CD14-positive monocyte (primary cell): ENCODE data around the gene MAP3K6. TPM values are rescaled to one million over a fixed set of nuclear protein-coding genes. Genes with fewer than 3 reads are reported as not detected.

Source experiments
- DNase-seq, 3 donors: peaks; one replicate each; pipeline ENCODE4 v3.0.0-alpha.2; 2011 to 2022
- H2AFZ ChIP-seq: 2 replicates; pipeline ENCODE4 v1.6.0; 2012; ENCODE audit warnings: mild to moderate bottlenecking, low read depth, low read length, inconsistent platforms; ENCODE audit not compliant: insufficient read depth, poor library complexity, severe bottlenecking
- H3K27ac ChIP-seq, 2 donors: 1 replicate in 1 of 2; 2 replicates in 1 of 2; pipeline ENCODE4 v1.5.1; 2012 to 2013; ENCODE audit warnings: low read length in 2 of 2, control low read depth in 1 of 2, inconsistent platforms in 1 of 2, low read depth in 1 of 2, mild to moderate bottlenecking in 1 of 2
- H3K27me3 ChIP-seq, 2 donors: one replicate each; pipeline versions ENCODE4 v1.6.0 to v1.6.1; 2011 to 2013; ENCODE audit warnings: low read length in 2 of 2; ENCODE audit not compliant: control insufficient read depth in 2 of 2, insufficient read depth in 2 of 2
- H3K36me3 ChIP-seq, 2 donors: replicated peaks in 1 of 2; 1 replicate in 1 of 2; 2 replicates in 1 of 2; pipeline versions ENCODE4 v1.5.1 to v1.6.1; 2012 to 2013; ENCODE audit warnings: low read length in 2 of 2, control low read depth in 1 of 2, inconsistent platforms in 1 of 2, mild to moderate bottlenecking in 1 of 2; ENCODE audit not compliant: insufficient read depth in 2 of 2, control insufficient read depth in 1 of 2
- H3K4me1 ChIP-seq, 2 donors: 1 replicate in 1 of 2; 2 replicates in 1 of 2; pipeline versions ENCODE4 v1.5.1 to v1.6.1; 2012 to 2013; ENCODE audit warnings: low read length in 2 of 2, control low read depth in 1 of 2, inconsistent platforms in 1 of 2, mild to moderate bottlenecking in 1 of 2, moderate library complexity in 1 of 2; ENCODE audit not compliant: insufficient read depth in 2 of 2, control insufficient read depth in 1 of 2
- H3K4me2 ChIP-seq: replicated peaks from 2 replicates; pipeline ENCODE3; 2012; ENCODE audit warnings: low read length, moderate library complexity, mild to moderate bottlenecking; ENCODE audit not compliant: poor library complexity, severe bottlenecking; ENCODE audit errors: extremely low read depth
- H3K4me3 ChIP-seq, 3 experiments: fragments of 200-600 bp in 1 of 3; sonication (generic) in 1 of 3; replicated peaks in 1 of 3; 1 replicate in 2 of 3; 2 replicates in 1 of 3; pipeline ENCODE4 v1.5.1; 2011 to 2013; ENCODE audit warnings: low read length in 3 of 3, mild to moderate bottlenecking in 3 of 3, control low read depth in 2 of 3, low read depth in 2 of 3, inconsistent platforms in 1 of 3, moderate library complexity in 1 of 3
- H3K79me2 ChIP-seq: 2 replicates; pipeline ENCODE4 v1.6.0; 2012; ENCODE audit warnings: mild to moderate bottlenecking, control low read depth, inconsistent platforms, low read length, moderate library complexity; ENCODE audit not compliant: insufficient read depth
- H3K9ac ChIP-seq: 2 replicates; pipeline ENCODE4 v1.6.0; 2017; ENCODE audit warnings: low read length, mild to moderate bottlenecking; ENCODE audit not compliant: insufficient read depth, poor library complexity, severe bottlenecking
- H3K9me3 ChIP-seq, 2 donors: replicated peaks in 1 of 2; 1 replicate in 1 of 2; 2 replicates in 1 of 2; pipeline versions ENCODE4 v1.5.1 to v1.6.1; 2012 to 2013; ENCODE audit warnings: low read length in 2 of 2, control low read depth in 1 of 2; ENCODE audit not compliant: control insufficient read depth in 1 of 2, insufficient read depth in 1 of 2
- H4K20me1 ChIP-seq: 2 replicates; pipeline ENCODE4 v1.6.0; 2012; ENCODE audit warnings: mild to moderate bottlenecking, low read length, control low read depth, moderate library complexity; ENCODE audit not compliant: insufficient read depth
- H3K27ac Mint-ChIP-seq, 7 donors: one replicate each; pipeline ENCODE4 v1.8.0; 2020; ENCODE audit warnings: mild to moderate bottlenecking in 7 of 7, mixed read lengths in 7 of 7, moderate library complexity in 6 of 7, inconsistent platforms in 2 of 7
- H3K27me3 Mint-ChIP-seq, 3 donors: one replicate each; pipeline ENCODE4 v1.8.0; 2021 to 2022; ENCODE audit warnings: low read depth in 3 of 3, mild to moderate bottlenecking in 3 of 3, mixed read lengths in 3 of 3, moderate library complexity in 3 of 3, inconsistent platforms in 1 of 3
- H3K36me3 Mint-ChIP-seq, 2 donors: one replicate each; pipeline ENCODE4 v1.8.0; 2020; ENCODE audit warnings: mixed read lengths in 2 of 2, inconsistent platforms in 1 of 2, mild to moderate bottlenecking in 1 of 2
- H3K4me1 Mint-ChIP-seq: one replicate; pipeline ENCODE4 v1.8.0; 2020; ENCODE audit warnings: mild to moderate bottlenecking, mixed read lengths
- H3K4me3 Mint-ChIP-seq, 2 donors: one replicate each; pipeline ENCODE4 v1.8.0; 2020; ENCODE audit warnings: mild to moderate bottlenecking in 2 of 2, mixed read lengths in 2 of 2, moderate library complexity in 1 of 2
- H3K9me3 Mint-ChIP-seq, 7 donors: one replicate each; pipeline ENCODE4 v1.8.0; 2020 to 2022; ENCODE audit warnings: mixed read lengths in 7 of 7, mild to moderate bottlenecking in 6 of 7, moderate library complexity in 6 of 7, inconsistent platforms in 2 of 7
- WGBS: methylation state at CpG from one replicate; pipeline ENCODE4 v1.1.5; 2013; ENCODE audit warnings: missing lambda C conversion rate; ENCODE audit not compliant: insufficient coverage; 5-methylcytosine and 5-hydroxymethylcytosine counted together
- intact Hi-C, 2 donors: fragments of 100-400 bp; cut with micrococcal nuclease; formaldehyde crosslinking; loops; one replicate each; pipeline versions ENCODE4 v1.15.0 to v1.15.1; 2023
- polyA plus RNA-seq, 3 donors: library from polyadenylated mRNA; depleted of rRNA in 1 of 3; unstranded in 2 of 3; stranded (reverse) in 1 of 3; fragments of 300-500 nt in 2 of 3; fragments of >200 nt in 1 of 3; fragmentation: Illumina TruSeq in 2 of 3; gene quantifications; 1 replicate in 2 of 3; 2 replicates in 1 of 3; pipeline ENCODE4 v1.2.3, GENCODE V29; 2012 to 2021
- TF ChIP-seq, protein P1 (sequence below): fragments of 200-600 bp; IDR thresholded peaks from one replicate; pipeline ENCODE4 v1.8.0; 2022; ENCODE audit warnings: antibody characterized with exemption, mild to moderate bottlenecking

MAP3K6 gene
- polyA plus RNA-seq, 3 donors, result 3.2 to 14.8 (median 6.7) TPM

DNA sequence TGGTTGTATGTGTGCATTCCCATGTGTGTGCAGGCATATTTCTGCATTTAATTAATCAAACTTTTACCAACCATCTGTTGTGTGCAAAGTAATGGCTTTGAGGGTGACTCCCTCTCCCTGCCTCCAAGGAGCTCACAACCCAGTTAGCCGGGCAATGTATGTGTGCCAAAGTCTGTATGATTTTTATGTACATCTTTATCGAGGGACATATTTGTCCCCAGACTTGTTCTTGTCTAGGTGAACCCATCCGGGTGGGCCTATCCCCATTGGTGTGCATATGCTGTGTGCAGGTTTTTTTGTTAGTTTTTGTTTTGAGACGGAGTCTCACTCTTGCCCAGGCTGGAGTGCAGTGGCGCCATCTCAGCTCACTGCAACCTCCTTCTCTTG, 23.1 kb downstream of the MAP3K6 start:
- H3K36me3 ChIP-seq, result peaks cover 12 to 28% of the 10 kb centered on the region in 2 donors
- H3K9me3 ChIP-seq, result no peaks in the 10 kb centered on the region
- H3K36me3 Mint-ChIP-seq, result peaks cover 28 to 31% of the 10 kb centered on the region in 2 donors
- intact Hi-C loops, result no loop called here
- H4K20me1 ChIP-seq, result no peaks in the 10 kb centered on the region
- H3K4me1 Mint-ChIP-seq, result peaks cover 57% of the 10 kb centered on the region
- peak overlapping the region; percentile 96 for H3K4me2 ChIP-seq
- peaks cover 35% of the 10 kb centered on the region for H3K79me2 ChIP-seq
- H3K4me3 Mint-ChIP-seq, result peak overlapping the region; percentile 82 to 96
- peak overlapping the region; percentile 76 for H3K9ac ChIP-seq
- H3K4me3 ChIP-seq, result peak overlapping the region; percentile 39 to 87 (median 52)
- H3K27ac ChIP-seq, result peak overlapping the region; percentile 80 to 89
- H3K4me1 ChIP-seq, result peaks cover 44 to 55% of the 10 kb centered on the region in 2 donors
- H3K9me3 Mint-ChIP-seq, result peaks cover 0 to 2% (median 0%) of the 10 kb centered on the region in 7 donors
- H3K27me3 Mint-ChIP-seq, result peaks cover 0 to 4% (median 0%) of the 10 kb centered on the region in 3 donors
- peak overlapping the region; percentile 84 for H2AFZ ChIP-seq
- WGBS, result 58% methylated on average over 2 of the region's 5 CpGs
- DNase-seq, result no peak
- H3K27me3 ChIP-seq, result no peaks in the 10 kb centered on the region
- peak overlapping the region; percentile 41 to 93 (median 80) for H3K27ac Mint-ChIP-seq
- TF ChIP-seq, protein P1, sequence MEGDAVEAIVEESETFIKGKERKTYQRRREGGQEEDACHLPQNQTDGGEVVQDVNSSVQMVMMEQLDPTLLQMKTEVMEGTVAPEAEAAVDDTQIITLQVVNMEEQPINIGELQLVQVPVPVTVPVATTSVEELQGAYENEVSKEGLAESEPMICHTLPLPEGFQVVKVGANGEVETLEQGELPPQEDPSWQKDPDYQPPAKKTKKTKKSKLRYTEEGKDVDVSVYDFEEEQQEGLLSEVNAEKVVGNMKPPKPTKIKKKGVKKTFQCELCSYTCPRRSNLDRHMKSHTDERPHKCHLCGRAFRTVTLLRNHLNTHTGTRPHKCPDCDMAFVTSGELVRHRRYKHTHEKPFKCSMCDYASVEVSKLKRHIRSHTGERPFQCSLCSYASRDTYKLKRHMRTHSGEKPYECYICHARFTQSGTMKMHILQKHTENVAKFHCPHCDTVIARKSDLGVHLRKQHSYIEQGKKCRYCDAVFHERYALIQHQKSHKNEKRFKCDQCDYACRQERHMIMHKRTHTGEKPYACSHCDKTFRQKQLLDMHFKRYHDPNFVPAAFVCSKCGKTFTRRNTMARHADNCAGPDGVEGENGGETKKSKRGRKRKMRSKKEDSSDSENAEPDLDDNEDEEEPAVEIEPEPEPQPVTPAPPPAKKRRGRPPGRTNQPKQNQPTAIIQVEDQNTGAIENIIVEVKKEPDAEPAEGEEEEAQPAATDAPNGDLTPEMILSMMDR, result no peak

DNA sequence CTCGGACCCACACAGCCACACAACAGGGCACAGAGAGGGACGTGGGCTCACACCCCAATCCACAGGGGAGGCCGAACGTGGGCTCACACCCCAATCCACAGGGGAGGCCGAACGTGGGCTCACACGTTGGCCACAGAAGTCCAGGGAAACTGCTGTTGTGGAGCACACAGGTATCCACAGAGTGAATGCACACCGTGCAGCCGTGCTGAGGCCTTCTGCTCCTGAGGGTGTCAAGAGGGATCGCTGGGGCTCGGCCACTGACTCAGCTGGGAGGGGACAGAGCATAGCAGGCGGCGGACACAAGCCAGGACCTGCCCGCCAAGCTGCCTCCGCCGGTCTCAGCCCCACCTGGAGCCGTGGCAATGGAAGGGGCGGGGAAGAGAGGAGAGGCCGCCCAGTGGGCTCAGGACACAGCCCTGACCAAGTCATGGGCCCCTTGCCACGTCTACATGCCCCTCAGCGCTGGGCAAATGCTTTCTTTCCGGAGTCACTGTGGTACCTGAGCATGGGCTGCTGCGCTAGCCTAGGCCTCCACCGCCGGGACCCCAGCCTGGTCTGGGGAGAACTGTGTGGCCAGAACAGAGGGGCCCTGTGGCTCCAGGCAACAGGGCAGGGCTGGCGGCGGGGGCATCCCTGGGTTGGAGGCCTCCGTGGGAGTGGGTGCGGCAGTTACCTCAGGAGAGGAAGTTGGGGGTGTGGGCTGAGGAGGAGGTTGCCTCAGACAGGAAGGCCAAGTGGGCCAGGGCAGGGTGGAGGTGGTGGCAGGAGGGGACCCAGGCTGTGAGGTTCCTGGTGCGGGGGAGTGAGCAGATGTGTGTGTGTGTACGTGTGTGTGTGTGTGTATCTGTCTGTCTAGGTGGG, 23.8 kb downstream of the MAP3K6 start:
- intact Hi-C loops, result no loop called here
- Mint-ChIP-seq H3K36me3 (peaks cover 30 to 33% of the 10 kb centered on the region in 2 donors), H3K27me3 (peaks cover 0 to 4% (median 0%) of the 10 kb centered on the region in 3 donors), H3K4me1 (peaks cover 57% of the 10 kb centered on the region), H3K27ac (peak overlapping the region; percentile 66 to 93 (median 81)), H3K4me3 (peak overlapping the region; percentile 82 to 96), H3K9me3 (peaks cover 0 to 2% (median 0%) of the 10 kb centered on the region in 7 donors)
- peaks cover 35% of the 10 kb centered on the region for H3K79me2 ChIP-seq
- H3K4me1 ChIP-seq, result peaks cover 44 to 55% of the 10 kb centered on the region in 2 donors
- H3K9ac ChIP-seq, result peak overlapping the region; percentile 76
- H4K20me1 ChIP-seq, result no peaks in the 10 kb centered on the region
- 1% methylated on average over 28 of the region's 31 CpGs for WGBS
- peak overlapping the region; percentile 84 for H2AFZ ChIP-seq
- H3K9me3 ChIP-seq, result no peaks in the 10 kb centered on the region
- H3K4me2 ChIP-seq, result peak overlapping the region; percentile 96
- TF ChIP-seq, protein P1, result no peak
- H3K36me3 ChIP-seq, result peaks cover 11 to 27% of the 10 kb centered on the region in 2 donors
- peak overlapping the region; percentile 39 to 87 (median 52) for H3K4me3 ChIP-seq
- peak overlapping the region; percentile 80 to 89 for H3K27ac ChIP-seq
- no peaks in the 10 kb centered on the region for H3K27me3 ChIP-seq
- DNase-seq, result peak; percentile 51 to 69 (median 69)
